Measurements from ENCODE around the gene ONECUT1.

The ONECUT1 gene

DNA sequence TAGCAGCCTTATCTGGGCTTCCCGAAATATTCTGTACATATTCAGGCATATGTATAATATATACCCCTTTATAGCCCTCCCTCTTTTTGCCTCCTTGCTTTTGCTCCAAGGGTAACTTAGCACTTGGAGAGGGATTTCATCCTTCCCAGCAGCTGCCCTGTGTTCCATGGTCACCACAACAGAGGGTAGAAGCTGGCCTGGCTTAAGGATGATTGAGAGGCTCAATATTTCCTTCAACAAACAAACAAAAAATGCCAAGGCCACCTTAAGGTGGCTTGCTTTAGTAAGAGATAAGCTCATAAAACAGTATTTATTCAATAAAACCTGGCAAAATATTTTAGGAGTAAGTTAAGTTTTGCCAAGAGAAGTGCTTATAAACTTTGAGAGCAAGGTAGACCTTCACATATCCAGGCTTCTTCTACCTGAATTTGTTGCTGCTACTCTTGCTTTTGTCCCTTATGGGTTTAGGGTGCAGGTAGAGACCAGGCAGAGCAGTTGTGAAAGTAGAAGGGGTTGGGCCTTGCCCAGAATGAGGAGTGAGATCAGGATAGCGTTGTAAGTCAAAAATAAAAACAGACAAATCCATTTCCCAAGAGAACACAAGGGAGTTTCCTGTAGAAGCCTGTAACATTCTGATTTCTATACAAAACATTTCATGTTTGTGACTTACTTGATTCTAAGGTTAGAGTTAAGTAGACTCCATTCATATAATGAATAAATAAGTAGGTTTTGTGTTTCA lies 58.2 kb downstream of the ONECUT1 start:
- no peak for DNase-seq (ENCODE audit: low spot score)

DNA sequence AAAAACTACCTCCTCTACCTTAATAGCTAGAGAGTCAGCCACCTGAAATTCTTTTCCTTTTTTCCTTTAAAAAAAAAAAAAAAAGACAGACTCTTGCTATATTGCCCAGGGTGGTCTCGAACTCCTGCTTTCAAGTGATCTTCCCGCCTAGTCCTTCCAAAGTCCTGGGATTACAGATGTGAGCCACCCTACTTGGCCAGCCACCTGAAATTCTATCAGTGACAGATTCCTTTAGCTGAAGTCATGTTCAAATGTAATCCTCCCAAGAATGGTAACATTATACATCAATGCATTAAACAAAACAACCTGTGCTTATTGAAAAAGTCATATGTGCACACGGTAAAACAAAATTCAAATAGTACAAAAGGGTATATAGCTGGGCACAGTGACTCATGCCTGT lies 59.1 kb downstream of the ONECUT1 start:
- DNase-seq (ENCODE audit: low spot score), result no peak

DNA sequence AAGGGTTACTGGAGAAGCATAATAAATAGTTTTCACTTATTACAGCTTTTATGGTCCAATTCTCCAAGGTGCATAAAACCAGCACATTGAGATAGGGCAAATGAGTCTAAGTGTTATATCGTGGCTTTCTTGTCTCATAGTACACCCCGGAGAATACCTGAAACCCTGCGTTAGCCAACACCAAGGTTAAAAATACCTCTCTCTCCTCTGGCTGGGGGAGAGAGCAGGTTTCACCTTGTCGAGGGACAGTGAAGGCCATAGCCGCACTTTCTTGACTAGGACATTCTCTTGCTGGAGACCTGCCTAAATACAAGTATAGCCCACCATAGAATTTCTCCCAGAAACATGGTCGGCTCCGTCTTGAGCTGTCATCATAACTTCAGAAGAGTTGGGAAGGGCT lies 59.5 kb downstream of the ONECUT1 start:
- DNase-seq (ENCODE audit: low spot score), result no peak

DNA sequence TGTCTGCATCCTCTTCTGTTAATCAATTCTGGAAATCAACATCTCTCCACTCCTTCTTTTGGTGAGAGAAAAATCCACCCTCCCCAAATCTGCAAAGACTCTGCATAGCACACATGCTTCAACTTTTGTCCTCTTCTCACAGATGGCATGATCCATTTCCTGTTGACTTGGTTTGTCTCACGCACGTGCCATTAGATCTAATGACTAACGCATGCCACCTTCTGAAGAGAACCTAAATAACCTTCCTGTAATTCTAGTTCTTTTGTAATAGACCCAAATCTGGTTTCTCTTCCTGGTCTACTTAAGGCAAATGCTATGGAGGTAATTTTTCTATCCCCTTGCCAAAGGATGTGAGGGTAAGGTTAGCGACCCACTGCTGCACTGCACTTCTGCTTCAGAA lies 60.0 kb downstream of the ONECUT1 start:
- DNase-seq (ENCODE audit: low spot score), result no peak

DNA sequence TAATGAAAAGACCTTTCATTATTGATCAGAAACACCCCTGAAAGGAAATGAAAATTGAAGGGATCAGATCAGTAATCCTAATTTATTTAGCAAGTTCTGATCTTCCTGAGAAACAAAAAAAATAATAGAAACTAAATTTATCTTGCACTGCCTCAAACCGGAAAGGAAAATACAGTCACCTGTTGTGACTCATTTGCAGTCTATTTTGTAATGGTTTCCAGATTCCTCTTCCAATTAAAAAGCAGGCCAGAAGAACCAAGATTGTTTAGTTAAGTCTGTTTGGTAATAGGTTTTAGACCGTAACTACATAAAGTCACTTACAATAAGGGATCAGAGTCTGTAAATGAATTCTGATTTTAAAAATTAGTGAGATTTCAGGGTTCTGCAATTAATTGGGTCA lies 61.2 kb downstream of the ONECUT1 start:
- no peak for DNase-seq (ENCODE audit: low spot score)

DNA sequence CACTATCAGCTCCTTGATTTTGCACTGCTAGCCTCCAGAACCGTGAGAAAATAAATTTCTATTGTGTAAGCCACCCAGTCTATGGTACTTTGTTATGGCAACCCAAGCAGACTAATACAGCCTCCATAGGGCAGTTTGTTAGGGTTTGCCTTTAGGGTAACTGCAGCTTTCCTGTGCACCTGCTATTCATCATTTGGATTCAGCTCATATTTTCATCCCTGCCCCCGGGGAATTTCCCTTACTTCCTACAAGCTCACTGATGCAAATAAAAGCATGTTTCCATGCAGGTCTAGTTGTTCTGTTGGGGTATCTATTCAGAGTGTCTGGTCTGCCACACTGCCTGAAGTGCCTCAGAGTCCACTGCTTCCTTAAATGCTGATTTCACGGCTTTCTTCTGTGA lies 62.3 kb downstream of the ONECUT1 start:
- no peak for DNase-seq (ENCODE audit: low spot score)

DNA sequence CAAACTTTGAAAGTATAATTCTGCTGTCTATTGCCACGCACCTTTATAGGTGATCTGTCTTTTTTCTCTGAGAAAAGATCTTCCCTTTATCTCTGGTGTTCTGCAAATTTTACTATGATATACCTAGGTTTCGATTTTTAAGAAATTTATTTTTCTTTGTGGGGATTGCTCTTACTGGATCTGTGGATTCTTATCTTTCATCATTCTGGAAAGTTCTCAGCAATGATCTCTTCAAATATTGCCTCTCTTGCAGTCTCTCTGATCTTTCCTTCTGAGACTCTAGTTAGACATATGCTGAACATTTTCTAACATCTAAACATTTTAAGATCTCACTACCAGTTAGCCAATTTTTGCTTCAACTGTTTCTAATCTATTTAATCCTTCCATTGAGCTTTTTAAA lies 63.9 kb downstream of the ONECUT1 start:
- DNase-seq (ENCODE audit: low spot score), result no peak

DNA sequence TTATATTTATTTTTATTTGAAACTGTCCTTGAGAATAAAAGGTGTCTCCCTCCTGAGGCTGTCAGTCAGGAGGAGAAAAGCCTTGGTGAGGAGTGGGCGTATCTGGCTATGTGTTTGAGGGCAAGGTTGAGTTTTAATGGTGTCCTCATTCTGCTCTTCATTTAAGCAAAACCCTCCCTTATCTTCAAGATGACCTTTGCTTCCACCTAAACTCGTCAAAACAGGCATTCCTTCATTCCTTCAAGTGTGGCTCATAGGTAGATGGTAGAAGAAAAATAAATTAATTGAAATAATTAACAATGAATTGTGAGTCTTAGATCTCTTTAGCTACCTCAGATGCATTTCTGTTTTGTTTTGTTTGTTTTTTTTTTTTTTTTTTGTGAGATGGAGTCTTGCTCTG lies 71.6 kb downstream of the ONECUT1 start:
- DNase-seq (ENCODE audit: low spot score), result no peak

DNA sequence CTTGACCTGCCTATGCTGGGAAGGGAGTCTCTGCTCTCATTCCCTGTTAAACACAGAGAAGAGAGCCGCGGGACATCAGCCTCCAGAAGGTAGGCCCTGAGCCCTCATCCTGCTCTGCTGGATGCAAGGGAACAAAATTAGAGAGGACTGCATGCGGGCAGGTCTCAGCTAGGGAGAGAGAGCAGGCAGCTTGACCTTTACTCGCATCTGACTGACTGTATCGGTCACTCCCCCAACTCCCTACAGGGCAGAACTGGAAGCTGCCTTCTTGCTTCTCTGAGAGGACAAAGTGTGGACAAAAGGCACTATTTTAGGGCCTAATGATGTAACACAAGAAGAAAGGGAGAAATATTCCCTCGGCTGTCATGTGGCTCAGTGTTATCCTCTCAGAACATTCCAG lies 72.2 kb downstream of the ONECUT1 start:
- DNase-seq (ENCODE audit: low spot score), result no peak

DNA sequence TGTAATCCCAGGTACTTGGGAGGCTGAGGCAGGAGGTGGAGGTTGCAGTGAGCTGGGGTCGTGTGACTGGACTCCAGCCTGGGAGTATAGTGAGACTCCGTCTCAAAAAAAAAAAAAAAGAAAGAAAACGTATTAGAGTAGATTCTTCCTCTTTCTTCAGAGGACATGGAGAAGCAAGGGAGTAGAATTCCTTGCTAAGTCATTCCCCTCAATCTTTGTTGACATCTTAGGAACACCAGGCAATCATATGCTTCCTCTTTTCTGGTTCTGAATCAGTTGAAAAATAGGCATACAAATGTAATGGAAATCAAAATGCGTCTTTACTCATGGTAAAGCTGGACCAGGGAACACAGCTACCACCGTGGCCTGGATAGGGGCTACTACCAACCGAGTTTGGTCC lies 72.7 kb downstream of the ONECUT1 start:
- DNase-seq (ENCODE audit: low spot score), result no peak

DNA sequence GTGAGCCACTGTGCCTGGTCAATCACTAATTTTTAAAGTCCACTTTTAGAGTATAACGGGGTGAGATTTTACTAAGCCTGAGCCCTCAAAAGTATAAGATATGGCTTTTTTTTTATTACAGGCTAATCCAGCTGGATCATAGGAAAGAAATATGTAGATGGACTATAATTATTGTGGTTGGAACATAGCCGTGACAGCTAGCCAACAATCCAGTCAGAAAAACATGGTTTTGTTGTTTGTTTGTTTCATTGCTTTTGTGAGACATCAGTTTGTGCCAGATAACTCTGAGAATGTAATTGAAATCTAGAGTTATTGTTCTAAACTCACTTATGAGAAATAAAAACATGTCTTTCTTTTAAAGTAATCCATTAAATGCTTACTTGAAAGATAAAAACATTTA lies 73.6 kb downstream of the ONECUT1 start:
- no peak for DNase-seq (ENCODE audit: low spot score)

DNA sequence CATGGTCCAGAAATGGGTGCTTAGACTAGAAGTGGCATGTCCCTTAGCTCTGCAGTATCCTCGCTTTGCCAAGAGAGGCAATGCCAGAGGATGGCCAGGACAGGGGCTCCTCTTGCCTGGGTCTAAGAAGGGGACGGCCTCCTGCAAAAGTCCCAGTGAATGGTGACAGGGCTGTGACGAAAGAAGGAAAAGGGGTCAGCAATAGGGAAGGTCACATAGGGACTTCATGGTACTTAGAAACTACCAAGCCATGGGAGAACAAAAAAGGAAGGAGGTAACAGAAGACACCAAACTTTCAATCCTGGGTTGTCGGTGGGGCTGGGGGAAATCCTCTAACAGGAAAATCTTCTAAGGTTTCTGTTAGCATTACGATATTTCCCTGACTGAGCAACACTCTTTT lies 74.7 kb downstream of the ONECUT1 start:
- DNase-seq (ENCODE audit: low spot score), result no peak

DNA sequence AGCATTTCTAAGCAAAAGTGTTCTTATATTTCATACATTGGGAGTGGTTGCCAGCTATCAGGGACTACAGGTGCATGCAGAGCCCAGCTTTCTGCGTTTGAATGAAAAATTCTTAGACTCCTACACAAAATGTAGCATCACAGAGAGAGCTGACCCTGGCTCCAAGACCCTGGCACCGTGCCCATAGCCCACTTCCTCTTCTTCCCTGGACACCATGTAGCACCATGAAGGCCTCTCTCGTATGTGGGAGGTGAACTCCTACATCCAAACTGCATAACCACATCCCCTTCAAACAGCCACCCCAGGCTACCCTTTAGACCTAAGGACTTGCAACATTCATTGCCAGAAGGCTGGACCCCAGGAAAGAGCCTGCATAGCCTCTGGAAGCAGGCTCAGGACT lies 75.2 kb downstream of the ONECUT1 start:
- DNase-seq (ENCODE audit: low spot score), result no peak

DNA sequence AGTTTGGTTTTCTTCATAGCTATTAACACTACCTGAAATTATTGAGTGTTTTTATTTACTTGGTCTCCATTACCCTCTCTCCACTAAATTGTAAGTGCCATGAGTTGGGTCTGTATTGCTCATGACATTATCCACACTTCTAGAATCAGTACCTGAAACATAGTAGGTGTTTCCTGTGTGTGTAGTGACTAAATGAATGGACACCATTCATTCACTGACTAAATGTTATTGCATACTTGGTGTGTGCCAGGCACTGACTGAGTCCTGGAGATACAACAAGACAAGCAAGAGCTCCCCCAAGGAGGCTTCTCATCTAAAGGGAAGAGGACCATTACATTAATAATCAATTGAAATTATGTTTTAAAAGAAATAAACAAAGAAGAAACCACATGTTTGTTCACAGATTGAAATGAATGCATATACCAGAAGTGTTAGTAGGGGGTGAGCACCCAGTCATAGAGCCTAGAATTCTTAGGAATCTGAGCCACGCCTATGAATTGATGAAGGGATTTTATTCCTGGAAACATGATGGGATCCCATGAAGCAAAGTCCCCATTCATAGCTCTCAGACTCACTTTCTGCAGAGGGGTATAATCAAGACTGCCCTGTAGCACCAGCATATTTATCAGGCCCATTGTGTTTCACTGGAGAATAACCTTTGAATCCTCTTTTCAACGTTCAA lies 79.3 kb downstream of the ONECUT1 start:
- DNase-seq (ENCODE audit: low spot score), result no peak

DNA sequence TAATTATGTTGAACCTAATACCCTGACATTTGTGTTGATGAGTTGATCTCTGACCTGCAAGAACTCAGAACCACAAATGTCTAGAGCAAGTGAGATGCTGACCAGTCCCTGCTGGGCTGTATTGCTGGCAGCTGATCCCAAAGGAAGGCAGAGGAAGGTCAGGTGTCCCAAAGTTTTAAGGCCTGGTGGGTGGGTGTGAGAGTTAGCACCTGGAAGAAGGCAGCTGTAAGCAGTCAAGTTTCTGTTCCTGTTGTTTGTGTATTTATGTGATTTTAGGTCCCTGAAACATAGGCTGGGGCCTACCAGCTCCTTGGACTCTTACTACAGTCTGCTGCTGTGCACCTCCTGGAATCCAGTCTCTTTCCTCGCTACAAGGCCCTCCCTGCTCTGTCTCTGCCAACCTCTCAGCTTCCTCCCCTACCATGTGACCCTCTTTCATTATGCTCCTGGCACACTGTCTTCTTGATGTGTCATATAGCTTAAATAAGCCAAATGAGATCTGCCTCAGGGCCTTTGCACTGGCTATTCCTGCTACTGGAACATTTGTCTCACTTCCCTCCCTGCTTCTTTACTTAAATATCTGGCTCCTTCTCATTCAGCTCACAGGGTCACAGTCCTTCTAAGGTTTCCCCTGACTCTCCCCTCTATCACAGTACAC lies 80.0 kb downstream of the ONECUT1 start:
- DNase-seq (ENCODE audit: low spot score), result no peak

DNA sequence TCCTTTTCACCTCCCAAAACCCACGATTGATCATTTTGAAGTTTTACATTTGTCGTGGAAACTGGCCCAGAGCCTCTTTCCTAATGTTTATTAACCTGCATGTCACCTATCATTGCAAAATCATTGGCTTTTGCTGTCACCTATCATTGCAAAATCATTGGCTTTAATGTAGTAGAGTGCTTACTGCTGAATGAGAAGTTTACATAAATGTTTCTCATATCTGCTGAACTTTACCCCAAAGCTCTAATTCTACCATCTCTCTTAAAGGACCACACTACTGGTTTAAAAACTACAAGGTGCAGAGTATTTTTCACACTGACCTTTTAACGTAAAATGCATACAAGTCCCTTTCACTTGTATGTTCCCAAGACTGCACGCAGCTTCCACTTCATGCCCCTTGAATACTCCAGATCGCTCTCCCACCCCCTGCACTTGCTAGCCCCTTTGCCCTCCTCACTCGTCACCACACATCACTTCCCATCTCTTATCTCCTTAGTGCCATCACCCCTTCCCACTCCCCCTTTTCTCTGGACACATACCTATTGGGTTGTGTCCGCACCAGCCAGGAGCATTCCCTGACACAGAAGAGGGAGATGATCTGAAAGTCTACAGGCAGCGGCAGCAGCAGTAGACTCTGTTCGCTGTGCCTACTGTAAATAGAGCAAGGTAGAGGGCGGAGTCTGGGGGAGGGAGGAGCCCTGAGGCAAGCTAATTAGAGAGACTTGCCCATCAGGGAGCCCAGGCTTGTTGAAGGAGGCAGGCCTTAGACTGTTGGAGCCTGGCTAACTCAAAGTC lies 80.8 kb downstream of the ONECUT1 start:
- DNase-seq (ENCODE audit: low spot score), result peak; percentile 56

Measured in HuH-7 (cell line).